ENCODE data around the gene SIK3. TPM values are rescaled to one million over a fixed set of nuclear protein-coding genes. Genes with fewer than 3 reads are reported as not detected.
A peak's percentile ranks its signal among the peaks of the same experiment; 100 is the strongest.

Gene SIK3
- total RNA-seq, 1 experiment from 2014 or later = 34.4 TPM

- TF ChIP-seq AR (CRISPR knock-in tag; IDR thresholded peaks at IDR 0.05) = no peak
Measured at GRCh38 chr11:116984589-116984988, 113.6 kb downstream of the SIK3 start (continued).

GRCh38 chr11:116984186-116984585, 114.0 kb downstream of the SIK3 start:
- ATAC-seq = no peak
- CTCF ChIA-PET = no interaction called here

GRCh38 chr11:116981266-116981885, 116.9 kb downstream of the SIK3 start:
- H3K27ac Mint-ChIP-seq = peak overlapping the region; percentile 48; the same call in 1 of the 2 replicates
- no peaks in the 10 kb centered on the region for H3K36me3 Mint-ChIP-seq
- ChIA-PET POLR2A (no interaction called here), CTCF (no interaction called here)
- no peak overlapping the region for H3K4me3 Mint-ChIP-seq
- H3K4me1 Mint-ChIP-seq = peaks cover 14% of the 10 kb centered on the region
- no peaks in the 10 kb centered on the region for H3K27me3 Mint-ChIP-seq (ENCODE audit: low read depth)
- H3K9me3 Mint-ChIP-seq = no peaks in the 10 kb centered on the region
- no peak for DNase-seq (ENCODE audit: low spot score)
- ATAC-seq = no peak
- no peak for TF ChIP-seq CTCF (IDR thresholded peaks at IDR 0.05)
- no peak for TF ChIP-seq FOXK1 (CRISPR knock-in tag; IDR thresholded peaks at IDR 0.05)
- TF ChIP-seq SMAD4 (CRISPR knock-in tag; IDR thresholded peaks at IDR 0.05) = no peak
- TF ChIP-seq TCF7 (CRISPR knock-in tag; IDR thresholded peaks at IDR 0.05; ENCODE audit: low read depth) = no peak
- TF ChIP-seq ATF6 (CRISPR knock-in tag; IDR thresholded peaks at IDR 0.05) = no peak
- TF ChIP-seq NR2C2 (CRISPR knock-in tag; IDR thresholded peaks at IDR 0.05) = no peak
- TF ChIP-seq HMGA2 (CRISPR knock-in tag; IDR thresholded peaks at IDR 0.05) = no peak
- no peak for TF ChIP-seq ZNF232 (CRISPR knock-in tag; IDR thresholded peaks at IDR 0.05)
- TF ChIP-seq ZNF532 (CRISPR knock-in tag; IDR thresholded peaks at IDR 0.05; ENCODE audit: borderline replicate concordance) = no peak

More at GRCh38 chr11:116984186-116984585, 114.0 kb downstream of the SIK3 start:
- Mint-ChIP-seq H3K27me3 (ENCODE audit: low read depth) (no peaks in the 10 kb centered on the region), H3K4me1 (peaks cover 30% of the 10 kb centered on the region), H3K9me3 (no peaks in the 10 kb centered on the region), H3K36me3 (no peaks in the 10 kb centered on the region), H3K4me3 (no peak overlapping the region), H3K27ac (no peak overlapping the region)
- POLR2A ChIA-PET = no interaction called here
- TF ChIP-seq HMGXB4 (CRISPR knock-in tag; IDR thresholded peaks at IDR 0.05) (no peak), PREB (CRISPR knock-in tag; IDR thresholded peaks at IDR 0.05; ENCODE audit: borderline replicate concordance) (no peak), NFE2L1 (CRISPR knock-in tag; IDR thresholded peaks at IDR 0.05) (no peak)
- no peak for DNase-seq (ENCODE audit: low spot score)

Measured in WTC11 (cell line).